Nephron (organoid): ENCODE measurements around the gene SYT7.

Experiments used
- H3K27ac Mint-ChIP-seq, 3 experiments: 2 replicates each; pipeline ENCODE4 v1.8.0; 2020; ENCODE audit warnings: mixed read lengths in 3 of 3, mild to moderate bottlenecking in 2 of 3, moderate library complexity in 1 of 3
- H3K27me3 Mint-ChIP-seq: 2 replicates; pipeline ENCODE4 v1.8.0; 2021; ENCODE audit warnings: low read depth, mild to moderate bottlenecking, moderate library complexity, mixed read lengths
- H3K36me3 Mint-ChIP-seq: 2 replicates; pipeline ENCODE4 v1.8.0; 2020; ENCODE audit warnings: low read depth, mixed read lengths
- H3K4me1 Mint-ChIP-seq: 2 replicates; pipeline ENCODE4 v1.8.0; 2020; ENCODE audit warnings: mixed read lengths
- H3K4me3 Mint-ChIP-seq, 3 experiments: 2 replicates each; pipeline ENCODE4 v1.8.0; 2020; ENCODE audit warnings: mild to moderate bottlenecking in 3 of 3, mixed read lengths in 3 of 3, moderate library complexity in 2 of 3
- H3K9me3 Mint-ChIP-seq: 2 replicates; pipeline ENCODE4 v1.8.0; 2020; ENCODE audit warnings: mixed read lengths
- CTCF ChIP-seq, 3 experiments: fragments of 200-600 bp; sonication (generic); IDR thresholded peaks; one replicate each; pipeline ENCODE4 v1.5.0; 2021; ENCODE audit warnings: antibody characterized with exemption in 3 of 3; ENCODE audit not compliant: unreplicated experiment in 3 of 3

SYT7 gene

GRCh38 chr11:61526229-61526628 lies 54.6 kb downstream of the SYT7 start:
- H3K4me3 Mint-ChIP-seq: no peak overlapping the region

GRCh38 chr11:61524963-61525587 lies 55.8 kb downstream of the SYT7 start:
- no peaks in the 10 kb centered on the region for H3K9me3 Mint-ChIP-seq
- peaks cover 9% of the 10 kb centered on the region for H3K27me3 Mint-ChIP-seq
- H3K4me3 Mint-ChIP-seq: no peak overlapping the region
- TF ChIP-seq CTCF (IDR thresholded peaks at IDR 0.05; ENCODE audit: unreplicated experiment in 3 of 3): no peak
- H3K4me1 Mint-ChIP-seq: peaks cover 28% of the 10 kb centered on the region
- no peak overlapping the region for H3K27ac Mint-ChIP-seq
- H3K36me3 Mint-ChIP-seq: no peaks in the 10 kb centered on the region

More at GRCh38 chr11:61526229-61526628, 54.6 kb downstream of the SYT7 start:
- Mint-ChIP-seq H3K27ac (no peak overlapping the region), H3K4me1 (peaks cover 28% of the 10 kb centered on the region), H3K9me3 (no peaks in the 10 kb centered on the region), H3K27me3 (peaks cover 9% of the 10 kb centered on the region), H3K36me3 (no peaks in the 10 kb centered on the region)
- no peak for TF ChIP-seq CTCF (IDR thresholded peaks at IDR 0.05; ENCODE audit: unreplicated experiment in 3 of 3)

- Mint-ChIP-seq H3K36me3 (no peaks in the 10 kb centered on the region), H3K27me3 (peaks cover 10% of the 10 kb centered on the region), H3K4me3 (no peak overlapping the region), H3K27ac (no peak overlapping the region), H3K4me1 (peaks cover 26% of the 10 kb centered on the region), H3K9me3 (no peaks in the 10 kb centered on the region)
- TF ChIP-seq CTCF (IDR thresholded peaks at IDR 0.05; ENCODE audit: unreplicated experiment in 3 of 3): no peak
These were observed 56.4 kb downstream of the SYT7 start for GRCh38 chr11:61524446-61524845.

GRCh38 chr11:61522881-61523280 lies 58.0 kb downstream of the SYT7 start:
- H3K27me3 Mint-ChIP-seq: peaks cover 19% of the 10 kb centered on the region
- TF ChIP-seq CTCF (IDR thresholded peaks at IDR 0.05; ENCODE audit: unreplicated experiment in 3 of 3): no peak
- H3K9me3 Mint-ChIP-seq: no peaks in the 10 kb centered on the region
- H3K36me3 Mint-ChIP-seq: no peaks in the 10 kb centered on the region
- H3K27ac Mint-ChIP-seq: no peak overlapping the region
- no peak overlapping the region for H3K4me3 Mint-ChIP-seq
- H3K4me1 Mint-ChIP-seq: peaks cover 14% of the 10 kb centered on the region

GRCh38 chr11:61518032-61518795 lies 62.7 kb downstream of the SYT7 start:
- no peak overlapping the region for H3K27ac Mint-ChIP-seq
- H3K36me3 Mint-ChIP-seq: no peaks in the 10 kb centered on the region
- H3K4me3 Mint-ChIP-seq: no peak overlapping the region
- peaks cover 10% of the 10 kb centered on the region for H3K4me1 Mint-ChIP-seq
- H3K27me3 Mint-ChIP-seq: peaks cover 36% of the 10 kb centered on the region
- H3K9me3 Mint-ChIP-seq: no peaks in the 10 kb centered on the region
- no peak for TF ChIP-seq CTCF (IDR thresholded peaks at IDR 0.05; ENCODE audit: unreplicated experiment in 3 of 3)
